ENCODE data around the gene CERS5.

Gene CERS5

GRCh38 chr12:50195832-50196231 is 28.7 kb upstream of the CERS5 start:
- DNase-seq (ENCODE audit: low spot score), result no peak
- no peak for TF ChIP-seq CTCF (IDR thresholded peaks at IDR 0.05; ENCODE audit: extremely low read depth, missing control alignments)

GRCh38 chr12:50192908-50193307 is 25.7 kb upstream of the CERS5 start:
- TF ChIP-seq CTCF (IDR thresholded peaks at IDR 0.05; ENCODE audit: extremely low read depth, missing control alignments), result no peak
- no peak for DNase-seq (ENCODE audit: low spot score)

- TF ChIP-seq CTCF (IDR thresholded peaks at IDR 0.05; ENCODE audit: extremely low read depth, missing control alignments), result no peak
- DNase-seq (ENCODE audit: low spot score), result no peak
Measured at GRCh38 chr12:50192236-50192635, 25.1 kb upstream of the CERS5 start.

GRCh38 chr12:50190859-50191258 is 23.7 kb upstream of the CERS5 start:
- no peak for TF ChIP-seq CTCF (IDR thresholded peaks at IDR 0.05; ENCODE audit: extremely low read depth, missing control alignments)
- no peak for DNase-seq (ENCODE audit: low spot score)

- TF ChIP-seq CTCF (IDR thresholded peaks at IDR 0.05; ENCODE audit: extremely low read depth, missing control alignments), result no peak
- DNase-seq (ENCODE audit: low spot score), result peak; percentile 16
Measured at GRCh38 chr12:50188875-50189575, 21.9 kb upstream of the CERS5 start.

GRCh38 chr12:50188241-50188781 is 21.1 kb upstream of the CERS5 start:
- no peak for TF ChIP-seq CTCF (IDR thresholded peaks at IDR 0.05; ENCODE audit: extremely low read depth, missing control alignments)
- DNase-seq (ENCODE audit: low spot score), result no peak

- no peak for TF ChIP-seq CTCF (IDR thresholded peaks at IDR 0.05; ENCODE audit: extremely low read depth, missing control alignments)
- DNase-seq (ENCODE audit: low spot score), result peak; percentile 58
Measured at GRCh38 chr12:50187084-50187900, 20.1 kb upstream of the CERS5 start.
